GM12891 (cell line): ENCODE data around the gene WDR20.

ENCODE experiments used
- POLR2A ChIP-seq: IDR thresholded peaks from 2 replicates; pipeline ENCODE4 v1.6.1; 2011; ENCODE audit warnings: low read depth, low read length, control low read depth
- POLR2AphosphoS5 ChIP-seq: IDR thresholded peaks from 2 replicates; pipeline ENCODE4 v1.6.1; 2011; ENCODE audit warnings: low read depth, low read length, control low read depth

- TF ChIP-seq POLR2AphosphoS5 (no peak), POLR2A (no peak)
Measured at GRCh38 chr14:102249981-102250380, 110.3 kb downstream of the WDR20 start.
